Middle frontal gyrus (tissue), 1 donor: Measurements from ENCODE around the gene UGT2B28.
"Not testable (repeated sequence)": the region's sequence is repeated elsewhere in the genome, so short reads cannot be mapped to it uniquely, and the experiment has no call there.

Experiments used
- DNase-seq: peaks from one replicate; pipeline ENCODE4 v3.0.0-alpha.2; 2015; ENCODE audit warnings: low spot score; ENCODE audit errors: extremely low spot score

UGT2B28 gene

GRCh38 chr4:69343114-69343513, 62.8 kb downstream of the UGT2B28 start:
- not testable (repeated sequence) for DNase-seq

GRCh38 chr4:69343558-69344420, 63.5 kb downstream of the UGT2B28 start:
- not testable (repeated sequence) for DNase-seq
